GF-D8 (cell line): ENCODE measurements around the gene CTPS1.
A peak's percentile ranks its signal among the peaks of the same experiment; 100 is the strongest.

Experiments used
- DNase-seq: peaks from one replicate; lab custom pipeline; 2025; lab: John Stamatoyannopoulos, UW

The CTPS1 gene

DNA sequence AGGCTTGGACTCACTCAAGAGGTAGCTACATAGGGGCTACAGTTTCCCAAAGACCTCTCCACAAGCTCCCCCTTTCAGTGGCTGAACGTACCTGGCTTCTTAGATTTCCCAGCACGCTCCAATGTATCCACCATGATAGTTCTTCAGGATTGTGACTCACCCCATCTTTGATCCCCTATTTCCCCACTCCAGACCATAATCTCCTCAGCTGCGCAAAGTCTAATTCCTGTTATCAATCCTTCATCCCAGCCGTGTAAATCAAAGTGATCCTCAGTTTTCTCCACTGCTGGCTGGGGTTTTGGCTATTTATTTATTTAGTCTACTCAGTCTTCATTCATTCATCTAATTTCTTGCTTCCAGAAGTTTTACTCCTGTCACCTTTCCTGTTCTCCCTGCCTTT lies 13.1 kb upstream of the CTPS1 start:
- no peak for DNase-seq

- DNase-seq: no peak
These were observed 10.1 kb upstream of the CTPS1 start for GRCh38 chr1:40969445-40969844.

GRCh38 chr1:40971966-40972365 lies 7.5 kb upstream of the CTPS1 start:
- DNase-seq: no peak

GRCh38 chr1:40973912-40974311 lies 5.6 kb upstream of the CTPS1 start:
- DNase-seq: no peak

- DNase-seq: no peak
These were observed 4.6 kb upstream of the CTPS1 start for GRCh38 chr1:40974945-40975344.

DNA sequence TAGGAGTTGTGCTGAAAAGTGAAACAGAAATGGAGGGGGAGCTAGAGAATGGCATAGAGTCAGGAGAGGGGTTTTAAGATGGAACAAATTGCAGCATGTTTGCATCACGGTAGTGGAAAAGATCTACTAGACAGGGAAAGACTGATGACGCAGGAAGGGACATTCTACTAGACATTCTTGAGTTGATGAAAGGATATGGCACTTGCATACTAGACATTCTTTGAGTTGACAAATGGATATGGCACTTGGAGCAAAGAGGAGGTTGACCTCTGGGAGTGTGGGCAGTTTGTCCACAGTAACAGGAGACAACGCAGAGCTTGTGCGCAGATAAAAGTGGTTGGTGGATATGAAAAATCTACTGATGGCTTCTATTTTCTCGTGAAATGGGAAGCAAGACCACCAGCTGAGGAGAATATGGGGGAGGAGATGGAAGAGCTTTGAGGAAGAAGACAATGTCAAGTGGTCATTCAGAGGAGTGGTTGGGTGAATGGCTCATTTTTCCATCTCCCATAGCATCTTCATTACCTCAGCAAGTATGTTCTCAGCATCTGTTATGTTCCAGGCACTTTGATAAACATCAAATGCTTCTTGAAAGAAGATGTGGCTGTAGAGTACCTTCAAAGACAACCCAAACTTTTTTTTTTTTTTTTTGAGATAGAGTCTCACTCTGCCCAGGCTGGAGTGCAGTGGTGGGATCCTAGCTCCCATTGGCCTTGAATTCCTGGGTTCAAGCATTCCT lies 2.4 kb upstream of the CTPS1 start:
- no peak for DNase-seq

DNA sequence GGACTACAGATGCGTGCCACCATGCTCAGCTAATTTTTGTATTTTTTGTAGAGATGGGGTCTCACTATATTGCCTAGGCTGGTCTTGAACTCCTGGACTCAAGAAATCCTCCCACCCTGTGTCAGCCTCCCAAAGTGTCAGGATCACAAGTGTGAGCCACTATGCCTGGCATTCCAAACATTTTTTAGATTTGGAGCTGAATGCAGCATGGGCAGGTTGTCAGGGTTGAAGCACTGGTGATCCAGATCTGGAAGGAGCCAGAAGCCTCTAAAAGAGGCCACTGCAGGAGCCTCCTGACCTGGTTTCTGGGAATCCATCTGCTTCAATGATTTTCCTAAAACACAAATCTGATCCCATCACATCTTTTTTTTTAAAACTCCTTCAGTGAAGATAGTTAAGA lies 1.8 kb upstream of the CTPS1 start:
- no peak for DNase-seq

- no peak for DNase-seq
These were observed 633 bp upstream of the CTPS1 start for GRCh38 chr1:40978886-40979240.

GRCh38 chr1:40980068-40980452 lies 564 bp downstream of the CTPS1 start:
- DNase-seq: no peak

GRCh38 chr1:40980453-40981121 lies 1.1 kb downstream of the CTPS1 start:
- peak; percentile 4 for DNase-seq

GRCh38 chr1:40981691-40982448 lies 2.4 kb downstream of the CTPS1 start:
- DNase-seq: no peak

GRCh38 chr1:40982721-40983120 lies 3.2 kb downstream of the CTPS1 start:
- no peak for DNase-seq

- no peak for DNase-seq
These were observed 3.8 kb downstream of the CTPS1 start for GRCh38 chr1:40983286-40983685.

- no peak for DNase-seq
These were observed 4.6 kb downstream of the CTPS1 start for GRCh38 chr1:40984066-40984465.

- DNase-seq: no peak
These were observed 5.0 kb downstream of the CTPS1 start for GRCh38 chr1:40984531-40984930.

DNA sequence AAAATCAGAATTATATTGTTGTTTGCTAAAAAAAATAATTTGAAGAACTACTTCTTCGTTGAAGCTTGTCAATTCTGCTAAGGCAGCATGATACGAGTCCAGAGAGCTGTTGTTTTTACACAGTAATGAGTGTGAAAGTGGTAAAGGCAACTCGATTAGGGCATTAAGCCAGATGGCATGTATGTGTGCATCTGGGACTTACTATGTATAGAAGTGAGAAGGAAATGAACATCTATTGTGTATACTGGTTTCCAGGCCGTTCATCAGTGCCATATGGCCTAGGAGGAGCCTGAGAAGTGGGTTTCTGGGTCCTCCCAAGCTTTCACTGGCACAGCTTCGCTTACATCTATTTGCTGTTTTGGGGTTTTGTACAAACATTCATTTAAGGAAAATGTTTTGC lies 5.7 kb downstream of the CTPS1 start:
- DNase-seq: no peak

- DNase-seq: no peak
These were observed 6.4 kb downstream of the CTPS1 start for GRCh38 chr1:40985875-40986274.

- DNase-seq: no peak
These were observed 6.9 kb downstream of the CTPS1 start for GRCh38 chr1:40986328-40986783.

DNA sequence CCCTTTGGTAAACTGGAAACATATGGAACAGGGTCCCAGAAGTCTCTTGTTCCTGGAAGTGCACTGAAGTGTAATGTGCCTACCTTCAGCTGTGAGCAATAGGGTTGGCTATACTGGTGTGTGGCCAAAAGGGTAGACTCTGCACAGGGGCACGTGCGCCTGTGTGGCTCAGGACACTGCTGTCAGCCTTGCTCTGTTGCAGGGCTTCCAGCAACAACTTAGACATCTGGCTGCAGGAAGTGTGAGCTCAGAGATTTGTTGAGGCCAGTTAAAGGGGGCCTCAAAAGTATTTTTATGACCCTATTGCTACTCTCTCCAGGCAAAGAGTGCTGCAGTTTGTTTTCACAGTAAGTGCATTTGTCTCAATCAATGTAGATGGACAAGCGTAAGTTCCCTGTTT lies 7.5 kb downstream of the CTPS1 start:
- no peak for DNase-seq

DNA sequence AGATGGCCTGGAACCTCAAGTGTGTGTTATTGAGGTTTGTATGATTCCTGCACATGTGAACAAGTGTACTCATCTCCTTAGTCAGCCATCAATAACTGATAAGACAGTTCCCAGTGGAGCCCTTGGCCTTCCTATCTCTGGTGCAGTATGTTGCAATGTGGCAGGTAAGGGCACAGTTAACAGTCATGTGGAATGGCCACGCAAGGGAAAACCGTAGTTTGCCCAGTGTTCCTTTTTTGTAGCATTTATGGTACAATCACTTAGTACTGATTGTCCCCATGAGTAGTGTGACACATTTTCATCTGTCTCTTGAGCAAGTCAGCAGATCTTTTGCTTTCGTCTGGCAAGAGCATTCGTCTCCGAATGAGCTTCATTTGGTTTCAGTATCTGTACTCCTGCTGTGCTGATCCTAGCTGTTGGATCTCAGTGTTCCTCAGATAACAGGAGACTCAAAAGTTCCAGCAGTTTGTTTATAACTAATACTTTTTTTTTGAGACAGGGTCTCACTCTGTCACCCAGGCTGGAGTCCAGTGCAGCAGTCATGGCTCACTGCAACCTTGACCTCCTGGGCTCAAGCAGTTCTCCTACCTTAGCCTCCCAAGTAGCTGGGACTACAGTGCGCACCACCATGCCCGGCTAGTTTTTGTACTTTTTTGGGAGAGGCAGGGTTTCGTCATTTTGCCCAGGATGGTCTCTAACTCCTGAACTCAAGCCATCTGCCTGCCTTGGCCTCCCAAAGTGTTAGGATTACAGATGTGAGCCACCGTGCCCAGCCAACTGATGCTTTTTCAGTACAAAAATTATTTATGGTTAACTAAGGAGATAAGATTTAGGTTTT lies 8.2 kb downstream of the CTPS1 start:
- no peak for DNase-seq

DNA sequence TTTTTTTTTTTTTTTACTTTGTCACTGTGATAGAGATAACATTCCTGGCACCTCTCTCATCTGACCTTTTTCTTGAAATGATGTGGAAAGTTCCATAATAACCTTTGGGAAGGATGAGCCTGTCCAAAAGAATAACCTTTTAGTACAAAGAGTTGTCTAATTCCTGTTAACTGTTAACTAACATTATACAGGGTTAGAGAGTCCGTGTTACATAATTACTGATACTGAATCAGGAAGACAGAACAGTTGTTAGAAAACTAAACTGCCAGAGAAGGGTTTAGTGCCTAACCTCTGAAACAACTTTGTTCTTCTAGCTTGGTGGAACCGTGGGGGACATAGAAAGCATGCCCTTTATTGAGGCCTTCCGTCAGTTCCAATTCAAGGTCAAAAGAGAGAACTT lies 8.8 kb downstream of the CTPS1 start:
- no peak for DNase-seq

DNA sequence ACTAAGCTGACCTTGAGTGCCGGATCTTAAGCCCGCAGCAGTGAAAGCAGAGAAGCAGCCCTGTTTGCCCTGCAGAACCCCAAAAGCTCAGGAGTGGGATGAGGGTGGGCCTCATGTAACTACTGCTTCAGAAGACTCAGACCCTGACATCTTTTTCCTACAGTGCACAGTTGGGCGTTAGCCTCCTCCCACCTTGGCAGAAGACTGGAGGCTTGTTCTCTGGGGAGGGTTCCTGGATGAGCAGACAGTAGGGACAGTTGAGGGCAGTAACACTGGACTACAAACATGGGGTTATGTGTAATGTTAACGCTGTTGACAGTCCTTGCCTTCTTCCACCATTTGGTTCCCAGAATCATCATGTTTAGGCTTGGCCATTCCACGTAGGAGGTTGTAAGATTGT lies 9.6 kb downstream of the CTPS1 start:
- no peak for DNase-seq
